IMR-90 (cell line): ENCODE measurements around the gene SMIM24. TPM values are rescaled to one million over a fixed set of nuclear protein-coding genes. Genes with fewer than 3 reads are reported as not detected.

ENCODE experiments used
- ATAC-seq: fragments of 200-7000 bp; cut with Tn5 transposase; 2 replicates; pipeline ENCODE4 v1.9.1; 2020; ENCODE audit warnings: low read depth, mild to moderate bottlenecking, moderate library complexity
- BruUV-seq: library from RNA; stranded (reverse); fragments of 400-500 nt; replicated peaks from 2 replicates; lab custom pipeline; 2021; lab: Mats Ljungman, UMichigan
- CTCF ChIA-PET: fragments of 300-600 bp; formaldehyde crosslinking; extraction: SDS; loops from one replicate; lab custom pipeline; 2021; ENCODE audit warnings: antibody characterized with exemption; lab: Yijun Ruan, JAX
- POLR2A ChIA-PET: fragments of 300-600 bp; sonication (Branson Sonifier 250); formaldehyde crosslinking; loops from one replicate; lab custom pipeline; 2022; ENCODE audit warnings: antibody characterized with exemption; ENCODE audit not compliant: unreplicated experiment; lab: Charles Lee
- DNase-seq: peaks from one replicate; pipeline ENCODE4 v3.0.0; 2013
- H2AFZ ChIP-seq: replicated peaks from 2 replicates; pipeline ENCODE3; 2013; ENCODE audit warnings: low read length, mild to moderate bottlenecking; ENCODE audit not compliant: poor library complexity
- H2AK5ac ChIP-seq: 2 replicates; pipeline ENCODE4 v1.6.1; 2013; ENCODE audit warnings: low read depth, low read length, inconsistent platforms
- H2AK9ac ChIP-seq: replicated peaks from 2 replicates; pipeline ENCODE3; 2013; ENCODE audit warnings: mild to moderate bottlenecking, low read depth, low read length, moderate library complexity; ENCODE audit not compliant: poor library complexity
- H2BK120ac ChIP-seq: 2 replicates; pipeline ENCODE4 v1.6.1; 2013; ENCODE audit warnings: low read depth, low read length, inconsistent platforms
- H2BK15ac ChIP-seq: 3 replicates; pipeline ENCODE4 v1.6.1; 2013; ENCODE audit warnings: low read depth, low read length, inconsistent platforms
- H2BK20ac ChIP-seq: 2 replicates; pipeline ENCODE4 v1.6.1; 2013; ENCODE audit warnings: low read depth, mild to moderate bottlenecking, inconsistent platforms, low read length, moderate library complexity
- H2BK5ac ChIP-seq: 2 replicates; pipeline ENCODE4 v1.6.1; 2013; ENCODE audit warnings: mild to moderate bottlenecking, low read depth, low read length, inconsistent platforms; ENCODE audit not compliant: poor library complexity, severe bottlenecking
- H3K14ac ChIP-seq: replicated peaks from 2 replicates; pipeline ENCODE4 v1.6.1; 2013; ENCODE audit warnings: low read depth, low read length, inconsistent platforms
- H3K18ac ChIP-seq: 2 replicates; pipeline ENCODE4 v1.6.1; 2013; ENCODE audit warnings: low read depth, low read length, control low read depth
- H3K23ac ChIP-seq: 2 replicates; pipeline ENCODE4 v1.6.1; 2013; ENCODE audit warnings: low read depth, low read length, inconsistent platforms
- H3K27ac ChIP-seq: 2 replicates; pipeline ENCODE4 v1.5.1; 2013; ENCODE audit warnings: mild to moderate bottlenecking, control low read depth, low read length; ENCODE audit not compliant: insufficient read depth
- H3K27me3 ChIP-seq: 2 replicates; pipeline ENCODE4 v1.6.1; 2013; ENCODE audit warnings: low read length; ENCODE audit not compliant: control insufficient read depth, insufficient read depth
- H3K36me3 ChIP-seq: 2 replicates; pipeline ENCODE4 v1.6.1; 2013; ENCODE audit warnings: low read length, mixed read lengths; ENCODE audit not compliant: control insufficient read depth, insufficient read depth
- H3K4ac ChIP-seq: 2 replicates; pipeline ENCODE4 v1.6.1; 2013; ENCODE audit warnings: low read depth, low read length, inconsistent platforms
- H3K4me1 ChIP-seq: 2 replicates; pipeline ENCODE4 v1.6.1; 2013; ENCODE audit warnings: low read length, mixed read lengths; ENCODE audit not compliant: control insufficient read depth, insufficient read depth
- H3K4me2 ChIP-seq: 2 replicates; pipeline ENCODE4 v1.6.1; 2013; ENCODE audit warnings: low read depth, mild to moderate bottlenecking, control low read depth, low read length, moderate library complexity
- H3K4me3 ChIP-seq: 2 replicates; pipeline ENCODE4 v1.5.1; 2013; ENCODE audit warnings: low read depth, mild to moderate bottlenecking, control low read depth, low read length, moderate library complexity; ENCODE audit not compliant: insufficient read depth
- H3K56ac ChIP-seq: 2 replicates; pipeline ENCODE4 v1.6.1; 2013; ENCODE audit warnings: low read length, inconsistent platforms; ENCODE audit not compliant: insufficient read depth; ENCODE audit errors: extremely low read depth
- H3K79me1 ChIP-seq, 2 experiments: 2 replicates each; pipeline ENCODE4 v1.6.1; 2013; ENCODE audit warnings: low read length in 2 of 2, inconsistent platforms in 1 of 2, low read depth in 1 of 2
- H3K9ac ChIP-seq: 2 replicates; pipeline ENCODE4 v1.6.1; 2013; ENCODE audit warnings: low read depth, low read length, control low read depth
- H3K9me1 ChIP-seq: 2 replicates; pipeline ENCODE4 v1.6.1; 2013; ENCODE audit warnings: low read length, inconsistent platforms; ENCODE audit not compliant: insufficient read depth
- H3K9me3 ChIP-seq: 2 replicates; pipeline ENCODE4 v1.6.1; 2013; ENCODE audit warnings: low read length; ENCODE audit not compliant: control insufficient read depth, insufficient read depth
- H4K20me1 ChIP-seq: 2 replicates; pipeline ENCODE4 v1.6.1; 2013; ENCODE audit warnings: low read length, inconsistent platforms; ENCODE audit not compliant: insufficient read depth
- H4K5ac ChIP-seq: 2 replicates; pipeline ENCODE4 v1.6.1; 2013; ENCODE audit warnings: mild to moderate bottlenecking, low read depth, low read length, control low read depth
- H4K8ac ChIP-seq, 2 experiments: 2 replicates each; pipeline ENCODE4 v1.6.1; 2013; ENCODE audit warnings: low read depth in 2 of 2, low read length in 2 of 2, control low read depth in 1 of 2, inconsistent platforms in 1 of 2
- H4K91ac ChIP-seq: 2 replicates; pipeline ENCODE4 v1.6.1; 2013; ENCODE audit warnings: low read depth, low read length, inconsistent platforms; ENCODE audit not compliant: insufficient read depth
- BHLHE40 ChIP-seq: fragments of 150-350 bp; IDR thresholded peaks from 2 replicates; pipeline ENCODE4 v1.6.1; 2016; ENCODE audit warnings: mild to moderate bottlenecking, low read depth, low read length
- CEBPB ChIP-seq: IDR thresholded peaks from 2 replicates; pipeline ENCODE4 v1.6.1; 2012; ENCODE audit warnings: low read depth, low read length, improper control_type of control experiment
- ELK1 ChIP-seq: fragments of 150-350 bp; IDR thresholded peaks from 2 replicates; pipeline ENCODE4 v1.6.1; 2016; ENCODE audit warnings: low read depth, mild to moderate bottlenecking, low read length, moderate library complexity, borderline replicate concordance
- FOS ChIP-seq: fragments of 150-350 bp; IDR thresholded peaks from 2 replicates; pipeline ENCODE4 v1.6.1; 2016; ENCODE audit warnings: low read depth, low read length
- POLR2A ChIP-seq: IDR thresholded peaks from 2 replicates; pipeline ENCODE4 v1.6.1; 2012; ENCODE audit warnings: mild to moderate bottlenecking, low read depth, low read length
- RAD21 ChIP-seq: IDR thresholded peaks from 2 replicates; pipeline ENCODE4 v1.6.1; 2012; ENCODE audit warnings: low read length, improper control_type of control experiment
- RCOR1 ChIP-seq: IDR thresholded peaks from 2 replicates; pipeline ENCODE4 v1.6.1; 2012; ENCODE audit warnings: mild to moderate bottlenecking, low read length, improper control_type of control experiment; ENCODE audit not compliant: insufficient replicate concordance
- SMC3 ChIP-seq: fragments of 150-350 bp; IDR thresholded peaks from 2 replicates; pipeline ENCODE4 v1.6.1; 2016; ENCODE audit warnings: low read depth, mild to moderate bottlenecking, antibody characterized with exemption, low read length, moderate library complexity
- USF2 ChIP-seq: fragments of 150-350 bp; IDR thresholded peaks from 2 replicates; pipeline ENCODE4 v1.6.1; 2017; ENCODE audit warnings: mild to moderate bottlenecking, antibody characterized with exemption, low read length, low read depth
- WGBS, 2 experiments: methylation state at CpG; one replicate each; pipeline versions ENCODE4 v1.1.5 to v1.1.7; 2013; ENCODE audit warnings: missing lambda C conversion rate in 2 of 2; ENCODE audit not compliant: insufficient read length in 1 of 2; ENCODE audit errors: extremely low coverage in 2 of 2; 5-methylcytosine and 5-hydroxymethylcytosine counted together
- dilution Hi-C: fragments of 300-500 bp; cut with HindIII; formaldehyde crosslinking; loops from one replicate; pipeline ENCODE4 v1.14.3; 2018; ENCODE audit warnings: low sequenced_read_pairs; ENCODE audit not compliant: unreplicated experiment
- in situ Hi-C: fragments of 300-500 bp; cut with MboI; formaldehyde crosslinking; loops from 3 replicates; pipeline ENCODE4 v1.14.3; 2019; ENCODE audit warnings: low sequenced_read_pairs, inconsistent platforms, mixed read lengths
- intact Hi-C: fragments of 100-400 bp; cut with micrococcal nuclease; formaldehyde crosslinking; loops from 2 replicates; pipeline ENCODE4 v1.10.0; 2022
- polyA plus RNA-seq, 3 experiments: library from polyadenylated mRNA; depleted of rRNA; stranded (reverse); fragments of >200 nt; gene quantifications; 2 replicates each; pipeline ENCODE4 v1.2.3, GENCODE V29; 2012; ENCODE audit warnings: low replicate concordance in 1 of 3
- total RNA-seq: library from RNA; depleted of rRNA; stranded (reverse); fragments of >200 nt; gene quantifications from 2 replicates; pipeline ENCODE4 v1.2.3, GENCODE V29; 2012

Gene SMIM24
- total and polyA plus RNA-seq, 2 of the 4 experiments (the other 2 are of a cell fraction) = not detected

- Histone ChIP-seq H4K91ac (no peak overlapping the region), H3K14ac (no peak overlapping the region), H2BK5ac (no peak overlapping the region), H3K9ac (no peak overlapping the region), H2BK120ac (no peak overlapping the region), H2AK5ac (no peak overlapping the region), H3K27ac (no peak overlapping the region), H4K5ac (no peak overlapping the region), H3K79me1 (peaks cover 29 to 67% of the 10 kb centered on the region in 2 experiments), H3K56ac (no peak overlapping the region), H3K4me2 (no peak overlapping the region), H4K8ac (no peak overlapping the region), H3K9me1 (no peaks in the 10 kb centered on the region), H2AK9ac (peak overlapping the region; percentile 7), H3K4me3 (no peak overlapping the region), H3K9me3 (peaks cover 4% of the 10 kb centered on the region; the same call in 1 of the 2 replicates), H2BK20ac (no peak overlapping the region), H3K18ac (no peak overlapping the region), H3K36me3 (peaks cover 42% of the 10 kb centered on the region), H3K4ac (no peak overlapping the region), H3K4me1 (peaks cover 16% of the 10 kb centered on the region), H4K20me1 (peaks cover 20% of the 10 kb centered on the region), H2AFZ (no peak overlapping the region), H3K27me3 (no peaks in the 10 kb centered on the region), H2BK15ac (no peak overlapping the region), H3K23ac (no peak overlapping the region)
- DNase-seq (no peak), ATAC-seq (no peak)
- CTCF ChIA-PET = no interaction called here
- BruUV-seq = no TSS peak
- POLR2A ChIA-PET = no interaction called here
- in situ Hi-C loops (loop anchor here (5.0 kb wide), 1 partner anchor 100 kb away; no protein-coding TSS in a partner anchor), dilution Hi-C loops (no loop called here), intact Hi-C loops (no loop called here)
- TF ChIP-seq FOS (no peak), BHLHE40 (no peak), RCOR1 (no peak), ELK1 (no peak), SMC3 (no peak), RAD21 (no peak), CEBPB (no peak), USF2 (no peak), POLR2A (no peak)
- 97% methylated on average over 4 of the region's 18 CpGs; no CpG with 5 or more reads in 1 of the 2 experiments for WGBS, 2 experiments
Measured at GRCh38 chr19:3431760-3432397, 48.4 kb downstream of the SMIM24 start.
